GM23338 (cell line): ENCODE results near the gene FCN2.

Experiments used
- EZH2 ChIP-seq: fragments of 200-600 bp; sonication (generic); IDR thresholded peaks from one replicate; pipeline ENCODE4 v1.8.0; 2017; ENCODE audit warnings: antibody characterized with exemption, mild to moderate bottlenecking, low read depth; ENCODE audit not compliant: unreplicated experiment
- EZH2phosphoT487 ChIP-seq: fragments of 200-600 bp; sonication (generic); IDR thresholded peaks from one replicate; pipeline ENCODE4 v1.8.1; 2018; ENCODE audit warnings: antibody characterized with exemption; ENCODE audit not compliant: unreplicated experiment
- NANOG ChIP-seq: IDR thresholded peaks from 2 replicates; pipeline ENCODE4 v1.6.1; 2016; ENCODE audit warnings: antibody characterized with exemption, borderline replicate concordance
- POLR2AphosphoS5 ChIP-seq: IDR thresholded peaks from 2 replicates; pipeline ENCODE4 v1.6.1; 2016; ENCODE audit warnings: antibody characterized with exemption, low read depth
- STAT1 ChIP-seq: IDR thresholded peaks from one replicate; pipeline ENCODE4 v1.6.1; 2016; ENCODE audit warnings: antibody characterized with exemption; ENCODE audit not compliant: unreplicated experiment
- ZNF114 ChIP-seq: fragments of 250-450 bp; sonication (Bioruptor Pico); IDR thresholded peaks from 2 replicates; pipeline ENCODE4 v1.5.0; 2020; ENCODE audit warnings: mild to moderate bottlenecking, moderate library complexity
- ZNF331 ChIP-seq: fragments of 250-450 bp; sonication (Bioruptor Pico); IDR thresholded peaks from 2 replicates; pipeline ENCODE4 v1.5.0; 2020; ENCODE audit warnings: low read depth, mild to moderate bottlenecking, moderate library complexity
- TF ChIP-seq, protein P1 (sequence below), 2 experiments: fragments of 200-600 bp in 1 of 2; sonication (generic) in 1 of 2; conservative IDR thresholded peaks; 2 replicates each; pipeline versions ENCODE4 v1.5.1 to v1.6.1; 2016 to 2017; ENCODE audit warnings: antibody characterized with exemption in 2 of 2, low read depth in 2 of 2, mild to moderate bottlenecking in 2 of 2, moderate library complexity in 1 of 2
- TF ChIP-seq, protein P2 (sequence below): IDR thresholded peaks from 2 replicates; pipeline ENCODE4 v1.6.1; 2016; ENCODE audit warnings: antibody characterized with exemption
- TF ChIP-seq, protein P3 (sequence below): IDR thresholded peaks from one replicate; pipeline ENCODE4 v1.6.1; 2018; ENCODE audit warnings: antibody characterized with exemption; ENCODE audit not compliant: unreplicated experiment
- TF ChIP-seq, protein P4 (sequence below): fragments of 250-450 bp; sonication (Bioruptor Pico); IDR thresholded peaks from 2 replicates; pipeline ENCODE4 v1.5.0; 2020; ENCODE audit warnings: mild to moderate bottlenecking, moderate library complexity

DNA sequence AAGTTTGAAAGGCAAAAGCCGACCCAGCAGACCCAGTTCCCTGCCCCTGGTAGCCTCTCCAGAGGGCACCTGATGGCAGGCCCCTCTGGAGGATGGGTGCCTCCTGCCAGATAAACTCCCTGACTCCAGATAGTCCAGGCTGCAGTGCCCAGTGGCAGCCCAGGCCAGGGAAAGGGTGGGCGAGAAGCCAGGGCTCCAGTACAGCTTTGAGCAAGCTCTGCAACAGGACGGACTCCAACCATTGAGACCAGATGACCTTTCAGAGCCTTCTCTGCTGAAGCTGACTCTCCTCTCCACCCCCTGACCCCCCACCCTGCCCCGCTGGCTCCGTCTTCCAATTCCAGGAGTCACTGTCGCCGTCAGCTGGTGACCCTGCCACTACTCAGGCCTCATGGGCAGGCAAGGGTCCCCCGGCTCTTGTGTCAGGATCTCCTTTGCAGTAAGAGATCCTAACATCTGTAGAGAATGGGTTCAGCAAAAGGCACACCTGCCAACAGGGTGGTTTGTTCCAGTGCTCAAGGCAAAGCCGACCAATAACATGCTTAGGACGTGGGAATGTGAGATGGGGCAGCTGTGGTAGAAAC is 52.6 kb downstream of the FCN2 start:
- TF ChIP-seq ZNF331 (CRISPR knock-in tag): no peak
- no peak for TF ChIP-seq POLR2AphosphoS5
- no peak for TF ChIP-seq NANOG
- TF ChIP-seq, protein P1, sequence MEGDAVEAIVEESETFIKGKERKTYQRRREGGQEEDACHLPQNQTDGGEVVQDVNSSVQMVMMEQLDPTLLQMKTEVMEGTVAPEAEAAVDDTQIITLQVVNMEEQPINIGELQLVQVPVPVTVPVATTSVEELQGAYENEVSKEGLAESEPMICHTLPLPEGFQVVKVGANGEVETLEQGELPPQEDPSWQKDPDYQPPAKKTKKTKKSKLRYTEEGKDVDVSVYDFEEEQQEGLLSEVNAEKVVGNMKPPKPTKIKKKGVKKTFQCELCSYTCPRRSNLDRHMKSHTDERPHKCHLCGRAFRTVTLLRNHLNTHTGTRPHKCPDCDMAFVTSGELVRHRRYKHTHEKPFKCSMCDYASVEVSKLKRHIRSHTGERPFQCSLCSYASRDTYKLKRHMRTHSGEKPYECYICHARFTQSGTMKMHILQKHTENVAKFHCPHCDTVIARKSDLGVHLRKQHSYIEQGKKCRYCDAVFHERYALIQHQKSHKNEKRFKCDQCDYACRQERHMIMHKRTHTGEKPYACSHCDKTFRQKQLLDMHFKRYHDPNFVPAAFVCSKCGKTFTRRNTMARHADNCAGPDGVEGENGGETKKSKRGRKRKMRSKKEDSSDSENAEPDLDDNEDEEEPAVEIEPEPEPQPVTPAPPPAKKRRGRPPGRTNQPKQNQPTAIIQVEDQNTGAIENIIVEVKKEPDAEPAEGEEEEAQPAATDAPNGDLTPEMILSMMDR (conservative IDR thresholded peaks at IDR 0.05; ENCODE audit: low read depth in 2 of 2): no peak
- TF ChIP-seq, protein P2, sequence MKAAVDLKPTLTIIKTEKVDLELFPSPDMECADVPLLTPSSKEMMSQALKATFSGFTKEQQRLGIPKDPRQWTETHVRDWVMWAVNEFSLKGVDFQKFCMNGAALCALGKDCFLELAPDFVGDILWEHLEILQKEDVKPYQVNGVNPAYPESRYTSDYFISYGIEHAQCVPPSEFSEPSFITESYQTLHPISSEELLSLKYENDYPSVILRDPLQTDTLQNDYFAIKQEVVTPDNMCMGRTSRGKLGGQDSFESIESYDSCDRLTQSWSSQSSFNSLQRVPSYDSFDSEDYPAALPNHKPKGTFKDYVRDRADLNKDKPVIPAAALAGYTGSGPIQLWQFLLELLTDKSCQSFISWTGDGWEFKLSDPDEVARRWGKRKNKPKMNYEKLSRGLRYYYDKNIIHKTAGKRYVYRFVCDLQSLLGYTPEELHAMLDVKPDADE: no peak
- TF ChIP-seq, protein P3, sequence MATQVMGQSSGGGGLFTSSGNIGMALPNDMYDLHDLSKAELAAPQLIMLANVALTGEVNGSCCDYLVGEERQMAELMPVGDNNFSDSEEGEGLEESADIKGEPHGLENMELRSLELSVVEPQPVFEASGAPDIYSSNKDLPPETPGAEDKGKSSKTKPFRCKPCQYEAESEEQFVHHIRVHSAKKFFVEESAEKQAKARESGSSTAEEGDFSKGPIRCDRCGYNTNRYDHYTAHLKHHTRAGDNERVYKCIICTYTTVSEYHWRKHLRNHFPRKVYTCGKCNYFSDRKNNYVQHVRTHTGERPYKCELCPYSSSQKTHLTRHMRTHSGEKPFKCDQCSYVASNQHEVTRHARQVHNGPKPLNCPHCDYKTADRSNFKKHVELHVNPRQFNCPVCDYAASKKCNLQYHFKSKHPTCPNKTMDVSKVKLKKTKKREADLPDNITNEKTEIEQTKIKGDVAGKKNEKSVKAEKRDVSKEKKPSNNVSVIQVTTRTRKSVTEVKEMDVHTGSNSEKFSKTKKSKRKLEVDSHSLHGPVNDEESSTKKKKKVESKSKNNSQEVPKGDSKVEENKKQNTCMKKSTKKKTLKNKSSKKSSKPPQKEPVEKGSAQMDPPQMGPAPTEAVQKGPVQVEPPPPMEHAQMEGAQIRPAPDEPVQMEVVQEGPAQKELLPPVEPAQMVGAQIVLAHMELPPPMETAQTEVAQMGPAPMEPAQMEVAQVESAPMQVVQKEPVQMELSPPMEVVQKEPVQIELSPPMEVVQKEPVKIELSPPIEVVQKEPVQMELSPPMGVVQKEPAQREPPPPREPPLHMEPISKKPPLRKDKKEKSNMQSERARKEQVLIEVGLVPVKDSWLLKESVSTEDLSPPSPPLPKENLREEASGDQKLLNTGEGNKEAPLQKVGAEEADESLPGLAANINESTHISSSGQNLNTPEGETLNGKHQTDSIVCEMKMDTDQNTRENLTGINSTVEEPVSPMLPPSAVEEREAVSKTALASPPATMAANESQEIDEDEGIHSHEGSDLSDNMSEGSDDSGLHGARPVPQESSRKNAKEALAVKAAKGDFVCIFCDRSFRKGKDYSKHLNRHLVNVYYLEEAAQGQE: no peak
- TF ChIP-seq EZH2: no peak
- no peak for TF ChIP-seq EZH2phosphoT487
- no peak for TF ChIP-seq ZNF114 (CRISPR knock-in tag)
- TF ChIP-seq, protein P4, sequence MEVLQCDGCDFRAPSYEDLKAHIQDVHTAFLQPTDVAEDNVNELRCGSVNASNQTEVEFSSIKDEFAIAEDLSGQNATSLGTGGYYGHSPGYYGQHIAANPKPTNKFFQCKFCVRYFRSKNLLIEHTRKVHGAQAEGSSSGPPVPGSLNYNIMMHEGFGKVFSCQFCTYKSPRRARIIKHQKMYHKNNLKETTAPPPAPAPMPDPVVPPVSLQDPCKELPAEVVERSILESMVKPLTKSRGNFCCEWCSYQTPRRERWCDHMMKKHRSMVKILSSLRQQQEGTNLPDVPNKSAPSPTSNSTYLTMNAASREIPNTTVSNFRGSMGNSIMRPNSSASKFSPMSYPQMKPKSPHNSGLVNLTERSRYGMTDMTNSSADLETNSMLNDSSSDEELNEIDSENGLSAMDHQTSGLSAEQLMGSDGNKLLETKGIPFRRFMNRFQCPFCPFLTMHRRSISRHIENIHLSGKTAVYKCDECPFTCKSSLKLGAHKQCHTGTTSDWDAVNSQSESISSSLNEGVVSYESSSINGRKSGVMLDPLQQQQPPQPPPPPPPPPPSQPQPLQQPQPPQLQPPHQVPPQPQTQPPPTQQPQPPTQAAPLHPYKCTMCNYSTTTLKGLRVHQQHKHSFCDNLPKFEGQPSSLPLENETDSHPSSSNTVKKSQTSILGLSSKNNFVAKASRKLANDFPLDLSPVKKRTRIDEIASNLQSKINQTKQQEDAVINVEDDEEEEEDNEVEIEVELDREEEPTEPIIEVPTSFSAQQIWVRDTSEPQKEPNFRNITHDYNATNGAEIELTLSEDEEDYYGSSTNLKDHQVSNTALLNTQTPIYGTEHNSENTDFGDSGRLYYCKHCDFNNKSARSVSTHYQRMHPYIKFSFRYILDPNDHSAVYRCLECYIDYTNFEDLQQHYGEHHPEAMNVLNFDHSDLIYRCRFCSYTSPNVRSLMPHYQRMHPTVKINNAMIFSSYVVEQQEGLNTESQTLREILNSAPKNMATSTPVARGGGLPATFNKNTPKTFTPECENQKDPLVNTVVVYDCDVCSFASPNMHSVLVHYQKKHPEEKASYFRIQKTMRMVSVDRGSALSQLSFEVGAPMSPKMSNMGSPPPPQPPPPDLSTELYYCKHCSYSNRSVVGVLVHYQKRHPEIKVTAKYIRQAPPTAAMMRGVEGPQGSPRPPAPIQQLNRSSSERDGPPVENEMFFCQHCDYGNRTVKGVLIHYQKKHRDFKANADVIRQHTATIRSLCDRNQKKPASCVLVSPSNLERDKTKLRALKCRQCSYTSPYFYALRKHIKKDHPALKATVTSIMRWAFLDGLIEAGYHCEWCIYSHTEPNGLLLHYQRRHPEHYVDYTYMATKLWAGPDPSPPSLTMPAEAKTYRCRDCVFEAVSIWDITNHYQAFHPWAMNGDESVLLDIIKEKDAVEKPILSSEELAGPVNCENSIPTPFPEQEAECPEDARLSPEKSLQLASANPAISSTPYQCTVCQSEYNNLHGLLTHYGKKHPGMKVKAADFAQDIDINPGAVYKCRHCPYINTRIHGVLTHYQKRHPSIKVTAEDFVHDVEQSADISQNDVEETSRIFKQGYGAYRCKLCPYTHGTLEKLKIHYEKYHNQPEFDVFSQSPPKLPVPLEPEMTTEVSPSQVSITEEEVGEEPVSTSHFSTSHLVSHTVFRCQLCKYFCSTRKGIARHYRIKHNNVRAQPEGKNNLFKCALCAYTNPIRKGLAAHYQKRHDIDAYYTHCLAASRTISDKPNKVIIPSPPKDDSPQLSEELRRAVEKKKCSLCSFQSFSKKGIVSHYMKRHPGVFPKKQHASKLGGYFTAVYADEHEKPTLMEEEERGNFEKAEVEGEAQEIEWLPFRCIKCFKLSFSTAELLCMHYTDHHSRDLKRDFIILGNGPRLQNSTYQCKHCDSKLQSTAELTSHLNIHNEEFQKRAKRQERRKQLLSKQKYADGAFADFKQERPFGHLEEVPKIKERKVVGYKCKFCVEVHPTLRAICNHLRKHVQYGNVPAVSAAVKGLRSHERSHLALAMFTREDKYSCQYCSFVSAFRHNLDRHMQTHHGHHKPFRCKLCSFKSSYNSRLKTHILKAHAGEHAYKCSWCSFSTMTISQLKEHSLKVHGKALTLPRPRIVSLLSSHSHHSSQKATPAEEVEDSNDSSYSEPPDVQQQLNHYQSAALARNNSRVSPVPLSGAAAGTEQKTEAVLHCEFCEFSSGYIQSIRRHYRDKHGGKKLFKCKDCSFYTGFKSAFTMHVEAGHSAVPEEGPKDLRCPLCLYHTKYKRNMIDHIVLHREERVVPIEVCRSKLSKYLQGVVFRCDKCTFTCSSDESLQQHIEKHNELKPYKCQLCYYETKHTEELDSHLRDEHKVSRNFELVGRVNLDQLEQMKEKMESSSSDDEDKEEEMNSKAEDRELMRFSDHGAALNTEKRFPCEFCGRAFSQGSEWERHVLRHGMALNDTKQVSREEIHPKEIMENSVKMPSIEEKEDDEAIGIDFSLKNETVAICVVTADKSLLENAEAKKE: no peak
- no peak for TF ChIP-seq STAT1
